Fibroblast of villous mesenchyme (primary cell): ENCODE measurements around the gene CCL19. TPM values are rescaled to one million over a fixed set of nuclear protein-coding genes. Genes with fewer than 3 reads are reported as not detected.
A peak's percentile ranks its signal among the peaks of the same experiment; 100 is the strongest.

Source experiments
- DNase-seq: peaks from one replicate; pipeline ENCODE4 v3.0.0-alpha.2; 2010; ENCODE audit warnings: low read depth
- H3K4me3 ChIP-seq: 2 replicates; pipeline ENCODE4 v1.5.1; 2011; ENCODE audit warnings: low read depth, mild to moderate bottlenecking, low read length
- total RNA-seq: library from RNA; depleted of rRNA; stranded (reverse); fragments of >200 nt; gene quantifications from 2 replicates; pipeline ENCODE4 v1.2.3, GENCODE V29; 2012
- TF ChIP-seq, protein P1 (sequence below): IDR thresholded peaks from 2 replicates; pipeline ENCODE4 v1.5.1; 2012; ENCODE audit warnings: low read depth, mild to moderate bottlenecking, low read length; ENCODE audit not compliant: insufficient read depth

The CCL19 gene
- total RNA-seq, 1 donor = not detected

DNA sequence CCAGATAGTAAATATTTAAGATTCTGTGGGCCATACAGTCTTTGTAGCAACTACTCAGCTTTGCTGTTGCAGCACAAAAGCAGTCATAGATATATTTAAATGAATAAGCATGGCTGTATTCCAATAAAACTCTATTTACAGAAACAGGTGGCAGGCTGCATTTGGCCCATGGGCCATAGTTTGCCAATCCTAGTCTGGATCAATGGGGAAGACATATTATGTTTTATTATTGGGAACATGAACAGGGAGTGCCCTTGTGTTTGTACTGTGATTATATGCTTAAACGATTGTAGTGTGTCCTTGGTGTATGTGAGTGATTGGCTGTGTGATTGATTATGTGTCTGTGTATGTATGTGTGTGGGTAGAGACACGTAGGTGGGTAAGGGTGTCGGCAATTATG, 16.6 kb downstream of the CCL19 start:
- TF ChIP-seq, protein P1, sequence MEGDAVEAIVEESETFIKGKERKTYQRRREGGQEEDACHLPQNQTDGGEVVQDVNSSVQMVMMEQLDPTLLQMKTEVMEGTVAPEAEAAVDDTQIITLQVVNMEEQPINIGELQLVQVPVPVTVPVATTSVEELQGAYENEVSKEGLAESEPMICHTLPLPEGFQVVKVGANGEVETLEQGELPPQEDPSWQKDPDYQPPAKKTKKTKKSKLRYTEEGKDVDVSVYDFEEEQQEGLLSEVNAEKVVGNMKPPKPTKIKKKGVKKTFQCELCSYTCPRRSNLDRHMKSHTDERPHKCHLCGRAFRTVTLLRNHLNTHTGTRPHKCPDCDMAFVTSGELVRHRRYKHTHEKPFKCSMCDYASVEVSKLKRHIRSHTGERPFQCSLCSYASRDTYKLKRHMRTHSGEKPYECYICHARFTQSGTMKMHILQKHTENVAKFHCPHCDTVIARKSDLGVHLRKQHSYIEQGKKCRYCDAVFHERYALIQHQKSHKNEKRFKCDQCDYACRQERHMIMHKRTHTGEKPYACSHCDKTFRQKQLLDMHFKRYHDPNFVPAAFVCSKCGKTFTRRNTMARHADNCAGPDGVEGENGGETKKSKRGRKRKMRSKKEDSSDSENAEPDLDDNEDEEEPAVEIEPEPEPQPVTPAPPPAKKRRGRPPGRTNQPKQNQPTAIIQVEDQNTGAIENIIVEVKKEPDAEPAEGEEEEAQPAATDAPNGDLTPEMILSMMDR = no peak
- no peak overlapping the region for H3K4me3 ChIP-seq
- no peak for DNase-seq

DNA sequence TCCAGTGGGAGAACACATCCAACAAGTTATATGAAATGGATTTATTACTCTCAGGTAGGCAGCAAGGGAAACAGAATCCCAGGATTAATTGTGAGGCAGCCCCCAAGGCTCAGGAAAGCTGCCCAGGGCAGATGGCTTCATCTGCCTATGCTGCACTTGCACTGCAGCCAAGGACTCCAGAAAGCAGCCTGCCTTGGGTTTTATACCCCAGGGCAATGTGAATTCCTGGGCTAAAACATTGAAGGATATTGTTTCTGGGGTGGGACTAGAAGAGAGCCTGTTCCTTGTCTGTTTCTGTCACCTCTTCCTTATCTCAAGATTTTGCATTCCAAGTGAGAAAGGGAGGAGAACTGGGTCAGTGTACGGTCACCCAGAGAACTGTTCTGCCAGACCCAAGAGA, 19.8 kb downstream of the CCL19 start:
- TF ChIP-seq, protein P1 = no peak
- DNase-seq = no peak
- H3K4me3 ChIP-seq = no peak overlapping the region

DNA sequence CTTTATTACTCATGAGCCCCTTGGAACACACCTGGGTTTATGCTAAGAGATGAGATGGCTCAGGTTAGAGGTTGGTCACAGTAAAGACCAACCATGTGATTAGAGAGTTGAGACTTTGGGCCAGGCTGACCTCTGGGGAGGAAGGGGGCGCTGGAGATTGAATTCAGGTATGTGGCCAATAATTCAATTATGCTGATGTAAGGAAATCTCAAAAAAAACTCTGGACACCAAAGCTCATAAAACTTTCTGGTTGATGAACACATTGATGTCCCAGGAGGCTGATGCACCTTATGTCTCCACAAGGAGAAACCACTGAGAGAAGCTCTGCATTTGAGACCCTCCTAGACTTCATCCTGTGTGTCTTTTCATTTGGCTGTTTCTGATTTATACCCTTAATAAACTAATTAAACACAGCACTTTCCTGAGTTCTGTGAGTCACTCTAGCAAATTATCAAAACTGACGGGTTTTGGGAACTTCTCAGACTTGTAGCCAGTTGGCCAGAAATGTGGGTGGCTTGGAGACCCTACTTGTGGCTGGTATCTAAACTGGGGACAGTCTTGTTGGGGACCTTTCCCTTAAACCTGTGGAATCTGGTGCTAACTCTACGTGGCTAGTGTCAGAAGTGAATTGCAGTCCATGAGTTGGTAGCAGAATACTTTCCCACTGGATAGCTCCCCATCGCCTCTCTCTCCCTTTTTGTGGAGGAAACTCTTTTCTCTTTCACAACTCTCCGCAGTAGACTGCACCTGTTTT, 21.1 kb downstream of the CCL19 start:
- DNase-seq = no peak
- no peak overlapping the region for H3K4me3 ChIP-seq
- TF ChIP-seq, protein P1 = no peak

DNA sequence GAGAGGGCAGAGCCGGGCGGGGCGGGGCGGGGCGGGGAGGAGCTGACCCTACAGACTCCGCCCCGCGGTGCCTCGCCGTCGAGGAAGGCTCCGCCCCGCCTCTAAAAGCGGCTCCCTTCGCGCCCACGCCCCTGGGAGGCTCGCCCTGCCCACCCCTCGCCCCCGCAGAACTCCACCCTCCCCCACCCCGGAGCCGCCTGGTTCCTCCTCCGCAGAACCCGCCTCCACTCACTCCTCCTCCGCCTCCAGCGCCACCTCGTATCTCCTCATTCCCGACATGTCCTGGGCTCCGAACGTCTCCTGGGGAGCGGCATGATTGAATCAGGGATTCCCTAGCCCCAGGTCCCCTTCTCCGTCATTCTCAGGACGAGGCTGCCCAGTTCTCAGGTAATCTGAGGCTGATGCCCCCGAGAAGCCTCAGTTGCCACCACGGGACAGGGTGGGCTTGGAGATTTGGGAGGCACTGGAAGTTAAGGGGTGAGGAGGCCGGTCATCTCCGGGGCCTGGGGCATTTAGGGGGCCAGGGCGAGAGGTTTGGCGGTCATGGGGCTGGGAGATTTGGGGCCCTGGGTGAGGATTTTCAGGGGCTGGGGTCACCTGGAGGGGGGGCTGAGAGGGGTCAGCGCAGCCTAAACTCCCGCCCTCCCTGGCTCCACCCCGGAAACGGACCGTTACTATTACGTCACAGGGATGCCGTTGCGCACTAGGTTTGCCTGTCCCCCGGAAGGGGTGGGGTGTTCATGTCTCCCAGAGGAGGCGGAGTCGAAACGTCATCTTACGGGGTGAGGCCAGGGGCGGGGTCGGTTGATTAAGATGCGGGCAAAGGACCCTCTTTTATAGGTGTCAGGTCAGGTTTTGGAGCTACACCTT, 25.5 kb downstream of the CCL19 start:
- TF ChIP-seq, protein P1 = no peak
- H3K4me3 ChIP-seq = peak overlapping the region; percentile 85
- peak; percentile 96 for DNase-seq

DNA sequence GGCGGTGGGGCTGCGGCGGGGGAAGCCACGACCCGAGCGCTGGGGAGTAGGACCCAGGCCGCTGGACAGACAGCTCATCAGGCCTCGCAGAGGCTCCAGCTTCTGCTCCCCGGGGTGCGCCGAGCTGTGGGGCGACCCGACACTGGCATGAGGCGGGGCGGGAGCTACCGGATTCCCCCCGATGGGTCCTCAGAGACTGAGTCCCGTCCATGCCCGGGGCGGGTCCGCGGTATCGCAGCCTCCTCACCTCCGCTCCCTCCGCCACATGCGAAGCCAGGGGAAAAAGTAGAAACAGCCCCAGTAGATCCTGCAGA, 26.1 kb downstream of the CCL19 start:
- peak overlapping the region; percentile 69 for H3K4me3 ChIP-seq
- DNase-seq = no peak
- TF ChIP-seq, protein P1 = no peak

DNA sequence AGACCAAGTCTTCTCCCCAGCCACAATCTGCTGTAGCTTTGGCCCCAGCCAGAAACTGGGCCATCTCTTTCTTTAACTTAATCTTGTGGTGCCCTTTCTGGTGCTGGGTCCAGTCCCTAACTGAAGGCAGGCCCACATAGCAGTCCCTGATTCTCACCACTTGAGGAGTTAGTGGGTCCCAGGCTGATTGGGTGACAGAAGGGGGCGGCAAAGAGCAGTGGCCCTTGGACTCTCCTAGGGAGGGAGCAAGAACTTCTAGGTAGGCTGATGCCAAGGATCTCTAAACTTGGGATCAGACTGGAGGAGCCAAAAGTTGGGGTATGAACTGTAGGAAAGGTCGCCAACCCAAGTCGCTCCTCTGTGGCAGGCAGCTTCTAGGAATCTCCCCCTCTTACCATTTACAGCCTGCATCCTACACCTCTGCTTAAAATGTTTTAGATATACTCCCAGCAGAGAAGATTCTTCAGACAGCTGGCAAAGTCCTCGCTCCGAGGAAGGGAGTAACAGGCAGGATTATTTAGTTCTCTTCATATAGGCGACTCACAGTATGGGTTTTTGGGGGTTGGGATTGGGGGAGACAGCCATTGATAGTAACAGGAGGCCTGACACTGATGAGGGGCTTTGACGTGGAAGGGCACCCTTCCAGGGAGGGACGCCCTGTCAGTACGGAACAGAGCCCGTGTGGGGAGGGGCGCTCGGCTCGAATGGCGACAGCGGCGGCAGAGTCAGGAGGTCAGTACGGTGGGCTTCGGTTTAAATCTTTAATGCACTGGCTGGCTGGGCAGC, 26.6 kb downstream of the CCL19 start:
- peak; percentile 76 for DNase-seq
- H3K4me3 ChIP-seq = peak overlapping the region; percentile 69
- TF ChIP-seq, protein P1 = peak; percentile 96
